Endodermal cell (in vitro differentiated cells): ENCODE measurements around the gene KCNH3. TPM values are rescaled to one million over a fixed set of nuclear protein-coding genes. Genes with fewer than 3 reads are reported as not detected.
"Not testable (repeated sequence)": the region's sequence is repeated elsewhere in the genome, so short reads cannot be mapped to it uniquely, and the experiment has no call there.

Source experiments
- DNase-seq: peaks from one replicate; pipeline ENCODE4 v3.0.0-alpha.2; 2017
- H3K27ac ChIP-seq: 2 replicates; pipeline ENCODE4 v1.5.1; 2013; ENCODE audit warnings: mild to moderate bottlenecking, low read depth, low read length, moderate library complexity
- H3K27me3 ChIP-seq: 2 replicates; pipeline ENCODE4 v1.6.1; 2013; ENCODE audit warnings: mild to moderate bottlenecking, low read length, moderate library complexity; ENCODE audit not compliant: insufficient read depth, control insufficient read depth, poor library complexity, severe bottlenecking
- H3K36me3 ChIP-seq: 2 replicates; pipeline ENCODE4 v1.7.0; 2013; ENCODE audit warnings: mild to moderate bottlenecking, low read length, moderate library complexity; ENCODE audit not compliant: control insufficient read depth, insufficient read depth
- H3K4me1 ChIP-seq: one replicate; pipeline ENCODE4 v1.7.0; 2013; ENCODE audit warnings: low read length; ENCODE audit not compliant: control insufficient read depth, insufficient read depth
- H3K4me3 ChIP-seq: 2 replicates; pipeline ENCODE4 v1.5.1; 2013; ENCODE audit warnings: mild to moderate bottlenecking, low read length, moderate library complexity
- H3K9ac ChIP-seq: 2 replicates; pipeline ENCODE4 v1.6.1; 2013; ENCODE audit warnings: mild to moderate bottlenecking, low read length, moderate library complexity; ENCODE audit not compliant: poor library complexity, severe bottlenecking; ENCODE audit errors: extremely low read depth
- H3K9me3 ChIP-seq: 2 replicates; pipeline ENCODE4 v1.6.1; 2013; ENCODE audit warnings: mild to moderate bottlenecking, low read length, moderate library complexity; ENCODE audit not compliant: control insufficient read depth
- H3K27ac Mint-ChIP-seq: 2 replicates; pipeline ENCODE4 v1.8.0; 2020; ENCODE audit warnings: mixed read lengths
- H3K27me3 Mint-ChIP-seq: 2 replicates; pipeline ENCODE4 v1.8.0; 2021; ENCODE audit warnings: mild to moderate bottlenecking, mixed read lengths; ENCODE audit not compliant: insufficient read depth
- H3K36me3 Mint-ChIP-seq: 2 replicates; pipeline ENCODE4 v1.8.0; 2020; ENCODE audit warnings: low read depth, mixed read lengths
- H3K4me1 Mint-ChIP-seq: 2 replicates; pipeline ENCODE4 v1.8.0; 2020; ENCODE audit warnings: mixed read lengths
- H3K4me3 Mint-ChIP-seq: 2 replicates; pipeline ENCODE4 v1.8.0; 2020; ENCODE audit warnings: mild to moderate bottlenecking, moderate library complexity, mixed read lengths
- H3K9me3 Mint-ChIP-seq: 2 replicates; pipeline ENCODE4 v1.8.0; 2020; ENCODE audit warnings: mild to moderate bottlenecking, mixed read lengths
- CTCF ChIP-seq: fragments of 200-600 bp; sonication (generic); conservative IDR thresholded peaks from 2 replicates; pipeline ENCODE4 v1.5.0; 2021; ENCODE audit warnings: antibody characterized with exemption, mild to moderate bottlenecking
- WGBS, 2 experiments: methylation state at CpG; one replicate each; pipeline versions ENCODE4 v1.1.5 to v1.1.7; 2013; ENCODE audit warnings: missing lambda C conversion rate in 2 of 2, mixed read lengths in 1 of 2; ENCODE audit not compliant: insufficient coverage in 1 of 2, insufficient read length in 1 of 2; 5-methylcytosine and 5-hydroxymethylcytosine counted together
- total RNA-seq, 2 donors: library from RNA; stranded (reverse); fragmentation: NEBNext Ultra II Directional in 1 of 2; extraction: Animal tissue kit (Norgen Biotek cat#: 25700) in 1 of 2; gene quantifications; 2 replicates in 1 of 2; 3 replicates in 1 of 2; pipeline ENCODE4 v1.2.1, GENCODE V29; 2021

KCNH3 gene
- total RNA-seq, 2 donors from 2014 or later, result 1.00 to 1.5 TPM

GRCh38 chr12:49604856-49605255 lies 66.0 kb downstream of the KCNH3 start:
- no peaks in the 10 kb centered on the region for H3K36me3 ChIP-seq
- 60 to 79% methylated on average over 1 to 5 of the region's 5 CpGs for WGBS, 2 experiments
- no peak for TF ChIP-seq CTCF
- no peaks in the 10 kb centered on the region for H3K9me3 ChIP-seq
- no peak overlapping the region for H3K9ac ChIP-seq
- H3K27ac ChIP-seq, result no peak overlapping the region
- Mint-ChIP-seq H3K9me3 (no peaks in the 10 kb centered on the region), H3K36me3 (peaks cover 7% of the 10 kb centered on the region), H3K27ac (peak overlapping the region; percentile 58), H3K4me3 (no peak overlapping the region), H3K27me3 (peaks cover 3% of the 10 kb centered on the region), H3K4me1 (peaks cover 10% of the 10 kb centered on the region)
- no peaks in the 10 kb centered on the region for H3K4me1 ChIP-seq
- H3K27me3 ChIP-seq, result no peaks in the 10 kb centered on the region
- no peak for DNase-seq
- no peak overlapping the region for H3K4me3 ChIP-seq

- H3K36me3 ChIP-seq, H3K27ac ChIP-seq, H3K4me3 Mint-ChIP-seq, H3K4me1 ChIP-seq, H3K9me3 ChIP-seq, DNase-seq, H3K9ac ChIP-seq, H3K27me3 Mint-ChIP-seq, H3K36me3 Mint-ChIP-seq, H3K9me3 Mint-ChIP-seq, H3K4me3 ChIP-seq, H3K27me3 ChIP-seq: not testable (repeated sequence)
- Mint-ChIP-seq H3K27ac (peak within 1 kb of the TSS; percentile 58), H3K4me1 (peaks cover 10% of the 10 kb centered on the region)
- WGBS, 2 experiments, result 92% methylated on average over 2 to 4 of the region's 4 CpGs
Observed at GRCh38 chr12:49605539-49605938, 66.7 kb downstream of the KCNH3 start, which contains the start of gene FAM186B. Gene FAM186B, minus strand, starts transcription at chr12:49605639. Its CDS starts 162 bp downstream, at chr12:49605477.

Other genes starting within 250 kb of the KCNH3 start
- gene PRPH, start 243.9 kb upstream of the KCNH3 start, total RNA-seq, result under 1 TPM; 0.42 to 0.51 TPM
- gene TROAP, start 215.8 kb upstream of the KCNH3 start, total RNA-seq, result 10 to 100 TPM; 60.5 to 87.4 TPM
- under 1 TPM; 0.20 to 0.38 TPM for gene C1QL4, start 201.8 kb upstream of the KCNH3 start, total RNA-seq
- 1 to 10 TPM; 1.9 to 4.6 TPM for gene DNAJC22, start 192.1 kb upstream of the KCNH3 start, total RNA-seq
- 10 to 100 TPM; 50.2 to 64.8 TPM for gene SPATS2, start 171.6 kb upstream of the KCNH3 start, total RNA-seq
- 10 to 100 TPM; 97.5 to 98.9 TPM for gene MCRS1, start 29.1 kb downstream of the KCNH3 start, total RNA-seq
- gene FAM186B, start 66.6 kb downstream of the KCNH3 start, total RNA-seq, result under 1 TPM; 0.22 to 0.26 TPM
- gene PRPF40B, start 84.5 kb downstream of the KCNH3 start, total RNA-seq, result 10 to 100 TPM; 33.8 to 45.6 TPM
- gene FMNL3, start 168.4 kb downstream of the KCNH3 start, total RNA-seq, result 10 to 100 TPM; 22.4 to 23.5 TPM
- gene TMBIM6, start 202.5 kb downstream of the KCNH3 start, total RNA-seq, result 100 to 1,000 TPM; 426 to 455 TPM